ENCODE results near the gene DTNBP1.

Gene DTNBP1

GRCh38 chr6:15504581-15505350 is 158.1 kb downstream of the DTNBP1 start (continued):
- TF ChIP-seq ZNF280D (tag by site-specific recombination; IDR thresholded peaks at IDR 0.05): no peak
- TF ChIP-seq, protein P1, sequence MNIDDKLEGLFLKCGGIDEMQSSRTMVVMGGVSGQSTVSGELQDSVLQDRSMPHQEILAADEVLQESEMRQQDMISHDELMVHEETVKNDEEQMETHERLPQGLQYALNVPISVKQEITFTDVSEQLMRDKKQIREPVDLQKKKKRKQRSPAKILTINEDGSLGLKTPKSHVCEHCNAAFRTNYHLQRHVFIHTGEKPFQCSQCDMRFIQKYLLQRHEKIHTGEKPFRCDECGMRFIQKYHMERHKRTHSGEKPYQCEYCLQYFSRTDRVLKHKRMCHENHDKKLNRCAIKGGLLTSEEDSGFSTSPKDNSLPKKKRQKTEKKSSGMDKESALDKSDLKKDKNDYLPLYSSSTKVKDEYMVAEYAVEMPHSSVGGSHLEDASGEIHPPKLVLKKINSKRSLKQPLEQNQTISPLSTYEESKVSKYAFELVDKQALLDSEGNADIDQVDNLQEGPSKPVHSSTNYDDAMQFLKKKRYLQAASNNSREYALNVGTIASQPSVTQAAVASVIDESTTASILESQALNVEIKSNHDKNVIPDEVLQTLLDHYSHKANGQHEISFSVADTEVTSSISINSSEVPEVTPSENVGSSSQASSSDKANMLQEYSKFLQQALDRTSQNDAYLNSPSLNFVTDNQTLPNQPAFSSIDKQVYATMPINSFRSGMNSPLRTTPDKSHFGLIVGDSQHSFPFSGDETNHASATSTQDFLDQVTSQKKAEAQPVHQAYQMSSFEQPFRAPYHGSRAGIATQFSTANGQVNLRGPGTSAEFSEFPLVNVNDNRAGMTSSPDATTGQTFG (tag by site-specific recombination; IDR thresholded peaks at IDR 0.05; ENCODE audit: borderline replicate concordance): no peak
- TF ChIP-seq ZSCAN16 (tag by site-specific recombination; IDR thresholded peaks at IDR 0.05): peak; percentile 27; the same call in 1 of the 2 replicates
- TF ChIP-seq PRDM1 (tag by site-specific recombination; IDR thresholded peaks at IDR 0.05): no peak
- no peak for TF ChIP-seq SETDB1 (IDR thresholded peaks at IDR 0.05; ENCODE audit: insufficient read length, low read length)
- TF ChIP-seq ZNF792 (tag by site-specific recombination; IDR thresholded peaks at IDR 0.05): no peak
- no peak for TF ChIP-seq ZNF404 (tag by site-specific recombination; IDR thresholded peaks at IDR 0.05)
- no peak for TF ChIP-seq HOXA7 (CRISPR knock-in tag; IDR thresholded peaks at IDR 0.05; ENCODE audit: borderline replicate concordance)
- TF ChIP-seq ZNF423 (tag by site-specific recombination; IDR thresholded peaks at IDR 0.05): no peak
- TF ChIP-seq ZNF580 (tag by site-specific recombination; IDR thresholded peaks at IDR 0.05): 0 out of 2 replicates have a peak, but pooled peaks have one; percentile 27
- no peak for TF ChIP-seq ZNF555 (tag by site-specific recombination; conservative IDR thresholded peaks at IDR 0.05)
- no peak for TF ChIP-seq ZNF529 (tag by site-specific recombination; IDR thresholded peaks at IDR 0.05; ENCODE audit: insufficient replicate concordance)
- TF ChIP-seq ZBTB11 (tag by site-specific recombination; conservative IDR thresholded peaks at IDR 0.05; ENCODE audit: low read depth): peak; percentile 68
- no peak for TF ChIP-seq BCL11A (tag by site-specific recombination; IDR thresholded peaks at IDR 0.05; ENCODE audit: low read depth)
- TF ChIP-seq BCL11B (tag by site-specific recombination; IDR thresholded peaks at IDR 0.05; ENCODE audit: low read depth): no peak
- TF ChIP-seq ZNF202 (tag by site-specific recombination; IDR thresholded peaks at IDR 0.05; ENCODE audit: borderline replicate concordance): no peak
- TF ChIP-seq PBX3 (CRISPR knock-in tag; IDR thresholded peaks at IDR 0.05): no peak
- no peak for TF ChIP-seq ZNF707 (tag by site-specific recombination; IDR thresholded peaks at IDR 0.05)
- no peak for TF ChIP-seq ZNF175 (tag by site-specific recombination; IDR thresholded peaks at IDR 0.05)
- peak; percentile 51 for TF ChIP-seq ZNF398 (tag by site-specific recombination; IDR thresholded peaks at IDR 0.05)
- 0 out of 2 replicates have a peak, but pooled peaks have one; percentile 13 for TF ChIP-seq SP2 (tag by site-specific recombination; IDR thresholded peaks at IDR 0.05)
- TF ChIP-seq, protein P2, sequence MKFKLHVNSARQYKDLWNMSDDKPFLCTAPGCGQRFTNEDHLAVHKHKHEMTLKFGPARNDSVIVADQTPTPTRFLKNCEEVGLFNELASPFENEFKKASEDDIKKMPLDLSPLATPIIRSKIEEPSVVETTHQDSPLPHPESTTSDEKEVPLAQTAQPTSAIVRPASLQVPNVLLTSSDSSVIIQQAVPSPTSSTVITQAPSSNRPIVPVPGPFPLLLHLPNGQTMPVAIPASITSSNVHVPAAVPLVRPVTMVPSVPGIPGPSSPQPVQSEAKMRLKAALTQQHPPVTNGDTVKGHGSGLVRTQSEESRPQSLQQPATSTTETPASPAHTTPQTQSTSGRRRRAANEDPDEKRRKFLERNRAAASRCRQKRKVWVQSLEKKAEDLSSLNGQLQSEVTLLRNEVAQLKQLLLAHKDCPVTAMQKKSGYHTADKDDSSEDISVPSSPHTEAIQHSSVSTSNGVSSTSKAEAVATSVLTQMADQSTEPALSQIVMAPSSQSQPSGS (tag by site-specific recombination; IDR thresholded peaks at IDR 0.05; ENCODE audit: low read depth): no peak
- TF ChIP-seq ZFHX2 (tag by site-specific recombination; conservative IDR thresholded peaks at IDR 0.05): no peak
- TF ChIP-seq ZNF514 (tag by site-specific recombination; IDR thresholded peaks at IDR 0.05): no peak
- TF ChIP-seq KLF7 (tag by site-specific recombination; IDR thresholded peaks at IDR 0.05; ENCODE audit: borderline replicate concordance): no peak

Measured in HEK293 (cell line).